B cell (primary cell): ENCODE data around the gene SASH1. TPM values are rescaled to one million over a fixed set of nuclear protein-coding genes. Genes with fewer than 3 reads are reported as not detected.

Experiments used
- ATAC-seq: fragments of 200-7000 bp; cut with Tn5 transposase; one replicate; pipeline ENCODE4 v1.10.0; 2021; ENCODE audit warnings: low read depth, mild to moderate bottlenecking, moderate number of reproducible peaks, moderate library complexity
- CTCF ChIA-PET: fragments of 350-600 bp; sonication (Branson Sonifier 250); formaldehyde crosslinking; loops from one replicate; lab custom pipeline; 2021; ENCODE audit warnings: antibody characterized with exemption, inconsistent platforms; lab: Charles Lee
- POLR2A ChIA-PET: fragments of 350-600 bp; sonication (Branson Sonifier 250); formaldehyde crosslinking; loops from one replicate; lab custom pipeline; 2021; ENCODE audit warnings: antibody characterized with exemption; lab: Charles Lee
- DNase-seq: peaks from one replicate; pipeline ENCODE4 v3.0.0; 2013
- H2AFZ ChIP-seq: 2 replicates; pipeline ENCODE4 v1.6.1; 2012; ENCODE audit warnings: mild to moderate bottlenecking, low read depth, low read length; ENCODE audit not compliant: insufficient read depth, poor library complexity, severe bottlenecking
- H3K27ac ChIP-seq, 2 donors: 1 replicate in 1 of 2; 2 replicates in 1 of 2; pipeline ENCODE4 v1.5.1; 2012 to 2013; ENCODE audit warnings: low read length in 2 of 2, mild to moderate bottlenecking in 2 of 2, moderate library complexity in 1 of 2
- H3K27me3 ChIP-seq, 4 experiments: fragments of 200-600 bp in 1 of 4; sonication (generic) in 1 of 4; replicated peaks in 1 of 4; 1 replicate in 2 of 4; 2 replicates in 2 of 4; pipeline versions ENCODE4 v1.6.1 to v1.7.0; 2013 to 2016; ENCODE audit warnings: low read length in 3 of 4, mild to moderate bottlenecking in 2 of 4, mixed read lengths in 1 of 4, moderate library complexity in 1 of 4; ENCODE audit not compliant: insufficient read depth in 4 of 4, control insufficient read depth in 3 of 4; ENCODE audit errors: control extremely low read depth in 1 of 4
- H3K36me3 ChIP-seq, 2 experiments: replicated peaks in 1 of 2; 1 replicate in 1 of 2; 2 replicates in 1 of 2; pipeline versions ENCODE4 v1.6.1 to v1.7.1; 2013; ENCODE audit warnings: low read length in 1 of 2; ENCODE audit not compliant: insufficient read depth in 2 of 2, control insufficient read depth in 1 of 2; ENCODE audit errors: control extremely low read depth in 1 of 2, extremely low read depth in 1 of 2
- H3K4me1 ChIP-seq, 2 donors: fragments of 200-600 bp in 1 of 2; sonication (generic) in 1 of 2; 1 replicate in 1 of 2; 2 replicates in 1 of 2; pipeline versions ENCODE4 v1.5.1 to v1.6.1; 2013 to 2017; ENCODE audit warnings: low read length in 2 of 2; ENCODE audit not compliant: control insufficient read depth in 2 of 2, insufficient read depth in 2 of 2
- H3K4me2 ChIP-seq: replicated peaks from 2 replicates; pipeline ENCODE3; 2012; ENCODE audit warnings: mild to moderate bottlenecking, low read depth, low read length; ENCODE audit not compliant: poor library complexity, severe bottlenecking
- H3K4me3 ChIP-seq, 5 experiments: fragments of 200-600 bp in 1 of 5; sonication (generic) in 1 of 5; 1 replicate in 3 of 5; 2 replicates in 2 of 5; pipeline versions ENCODE4 v1.5.1 to v1.7.0; 2011 to 2016; ENCODE audit warnings: low read length in 4 of 5, mild to moderate bottlenecking in 4 of 5, low read depth in 2 of 5, control low read depth in 1 of 5, moderate library complexity in 1 of 5; ENCODE audit not compliant: insufficient read depth in 1 of 5; ENCODE audit errors: control extremely low read depth in 1 of 5, extremely low read depth in 1 of 5
- H3K79me2 ChIP-seq: fragments of 200-600 bp; sonication (generic); one replicate; pipeline ENCODE4 v1.6.0; 2016; ENCODE audit warnings: low read length; ENCODE audit not compliant: control insufficient read depth, insufficient read depth
- H3K9ac ChIP-seq: fragments of 200-600 bp; sonication (generic); 2 replicates; pipeline ENCODE4 v1.6.1; 2017; ENCODE audit warnings: mild to moderate bottlenecking, low read length, moderate library complexity
- H3K9me3 ChIP-seq, 3 donors: one replicate each; pipeline versions ENCODE4 v1.6.1 to v1.7.1; 2013; ENCODE audit warnings: low read length in 2 of 3; ENCODE audit not compliant: control insufficient read depth in 2 of 3, insufficient read depth in 1 of 3; ENCODE audit errors: control extremely low read depth in 1 of 3
- H4K20me1 ChIP-seq: 2 replicates; pipeline ENCODE4 v1.6.0; 2012; ENCODE audit warnings: mild to moderate bottlenecking, low read length; ENCODE audit not compliant: insufficient read depth, control insufficient read depth, poor library complexity, severe bottlenecking
- H3K27ac Mint-ChIP-seq: one replicate; pipeline ENCODE4 v1.8.0; 2021; ENCODE audit warnings: mixed read lengths
- H3K27me3 Mint-ChIP-seq: one replicate; pipeline ENCODE4 v1.8.0; 2021; ENCODE audit warnings: mixed read lengths
- H3K4me1 Mint-ChIP-seq: one replicate; pipeline ENCODE4 v1.8.0; 2021; ENCODE audit warnings: mixed read lengths
- H3K4me3 Mint-ChIP-seq: one replicate; pipeline ENCODE4 v1.8.0; 2021; ENCODE audit warnings: mixed read lengths
- H3K9me3 Mint-ChIP-seq: one replicate; pipeline ENCODE4 v1.8.0; 2022; ENCODE audit warnings: mixed read lengths; ENCODE audit not compliant: insufficient read depth
- CTCF ChIP-seq: fragments of 200-600 bp; IDR thresholded peaks from one replicate; pipeline ENCODE4 v1.8.0; 2022; ENCODE audit warnings: antibody characterized with exemption, mild to moderate bottlenecking
- EZH2 ChIP-seq: IDR thresholded peaks from 2 replicates; pipeline ENCODE4 v1.6.1; 2012; ENCODE audit warnings: borderline replicate concordance, low read depth, mild to moderate bottlenecking, moderate library complexity, low read length; ENCODE audit not compliant: insufficient read depth, poor library complexity, severe bottlenecking
- WGBS: methylation state at CpG from one replicate; pipeline ENCODE4 v1.1.5; 2013; ENCODE audit warnings: missing lambda C conversion rate; ENCODE audit not compliant: insufficient coverage; 5-methylcytosine and 5-hydroxymethylcytosine counted together
- intact Hi-C: fragments of 100-400 bp; cut with micrococcal nuclease; formaldehyde crosslinking; loops from one replicate; pipeline ENCODE4 v1.10.0; 2022
- polyA plus RNA-seq: library from polyadenylated mRNA; depleted of rRNA; stranded (reverse); fragments of >200 nt; gene quantifications from 2 replicates; pipeline ENCODE4 v1.2.3, GENCODE V29; 2012
- total RNA-seq, 2 donors: library from RNA; stranded (reverse); fragments of 120-200 nt in 1 of 2; gene quantifications; 1 replicate in 1 of 2; 2 replicates in 1 of 2; pipeline versions ENCODE4 v1.2.3 to v1.2.4, GENCODE V29; 2013 to 2022

SASH1 gene
- total and polyA plus RNA-seq, 2 donors (not counting 1 experiment from before 2014, with no cell fraction given): 0.01 to 0.07 TPM

- 89% methylated on average over 5 of the region's 6 CpGs for WGBS
- ATAC-seq: no peak
These were observed 192.2 kb downstream of the SASH1 start for GRCh38 chr6:148534871-148535270.

GRCh38 chr6:148535381-148535780 is 192.7 kb downstream of the SASH1 start:
- H2AFZ ChIP-seq: no peak overlapping the region
- no peak for DNase-seq
- peaks cover 6% of the 10 kb centered on the region for H3K4me1 Mint-ChIP-seq
- peaks cover 0 to 6% (median 0%) of the 10 kb centered on the region in 4 experiments for H3K27me3 ChIP-seq
- H4K20me1 ChIP-seq: no peaks in the 10 kb centered on the region
- 95% methylated on average over 6 of the region's 7 CpGs for WGBS
- no peak overlapping the region for H3K27ac Mint-ChIP-seq
- ATAC-seq: no peak
- no peaks in the 10 kb centered on the region for H3K9me3 ChIP-seq
- H3K27ac ChIP-seq: no peak overlapping the region
- H3K4me3 ChIP-seq: no peak overlapping the region
- ChIA-PET CTCF (interaction anchor here (0.8 kb wide), 1 partner anchor 25 kb away, joined by 3 read pairs; no protein-coding TSS in a partner anchor), POLR2A (no interaction called here)
- H3K79me2 ChIP-seq: no peaks in the 10 kb centered on the region
- TF ChIP-seq EZH2: no peak
- TF ChIP-seq CTCF: no peak
- H3K9me3 Mint-ChIP-seq: no peaks in the 10 kb centered on the region
- H3K4me3 Mint-ChIP-seq: no peak overlapping the region
- H3K4me2 ChIP-seq: no peak overlapping the region
- peaks cover 13% of the 10 kb centered on the region for H3K27me3 Mint-ChIP-seq
- H3K36me3 ChIP-seq: no peaks in the 10 kb centered on the region
- intact Hi-C loops: no loop called here
- H3K4me1 ChIP-seq: no peaks in the 10 kb centered on the region
- no peak overlapping the region for H3K9ac ChIP-seq

More at GRCh38 chr6:148534871-148535270, 192.2 kb downstream of the SASH1 start:
- Histone ChIP-seq H3K9ac (no peak overlapping the region), H3K27ac (no peak overlapping the region), H3K4me1 (no peaks in the 10 kb centered on the region), H4K20me1 (no peaks in the 10 kb centered on the region), H3K4me2 (no peak overlapping the region), H3K9me3 (no peaks in the 10 kb centered on the region), H3K4me3 (no peak overlapping the region), H2AFZ (no peak overlapping the region), H3K27me3 (peaks cover 0 to 6% (median 0%) of the 10 kb centered on the region in 4 experiments), H3K79me2 (no peaks in the 10 kb centered on the region), H3K36me3 (no peaks in the 10 kb centered on the region)
- Mint-ChIP-seq H3K27me3 (peaks cover 10% of the 10 kb centered on the region), H3K4me1 (peaks cover 8% of the 10 kb centered on the region), H3K4me3 (no peak overlapping the region), H3K27ac (no peak overlapping the region), H3K9me3 (no peaks in the 10 kb centered on the region)
- intact Hi-C loops: no loop called here
- DNase-seq: no peak
- no peak for TF ChIP-seq CTCF
- TF ChIP-seq EZH2: no peak
- ChIA-PET CTCF (interaction anchor here (0.8 kb wide), 1 partner anchor 25 kb away, joined by 3 read pairs; no protein-coding TSS in a partner anchor), POLR2A (no interaction called here)
